NCI-H1092 (cell line): ENCODE measurements around the gene ADARB2.

ENCODE experiments used
- DNase-seq: peaks from one replicate; lab custom pipeline; 2025; lab: John Stamatoyannopoulos, UW

ADARB2 gene

GRCh38 chr10:1128649-1129048 lies 608.7 kb downstream of the ADARB2 start:
- no peak for DNase-seq

GRCh38 chr10:1128115-1128514 lies 609.2 kb downstream of the ADARB2 start:
- no peak for DNase-seq

- no peak for DNase-seq
Observed at GRCh38 chr10:1127629-1128028, 609.7 kb downstream of the ADARB2 start.
